HG03103 (cell line): ENCODE data around the gene KCNQ1OT1.

ENCODE experiments used
- ATAC-seq: cut with Tn5 transposase; IDR thresholded peaks from one replicate; pipeline ENCODE4 v1.9.1; 2021; ENCODE audit warnings: low read depth; ENCODE audit not compliant: unreplicated experiment

KCNQ1OT1 gene

GRCh38 chr11:2586087-2586792 lies 113.6 kb downstream of the KCNQ1OT1 start:
- ATAC-seq: no peak

GRCh38 chr11:2585566-2586086 lies 114.2 kb downstream of the KCNQ1OT1 start:
- no peak for ATAC-seq

GRCh38 chr11:2584812-2585565 lies 114.8 kb downstream of the KCNQ1OT1 start:
- no peak for ATAC-seq

GRCh38 chr11:2584434-2584811 lies 115.4 kb downstream of the KCNQ1OT1 start:
- ATAC-seq: no peak

DNA sequence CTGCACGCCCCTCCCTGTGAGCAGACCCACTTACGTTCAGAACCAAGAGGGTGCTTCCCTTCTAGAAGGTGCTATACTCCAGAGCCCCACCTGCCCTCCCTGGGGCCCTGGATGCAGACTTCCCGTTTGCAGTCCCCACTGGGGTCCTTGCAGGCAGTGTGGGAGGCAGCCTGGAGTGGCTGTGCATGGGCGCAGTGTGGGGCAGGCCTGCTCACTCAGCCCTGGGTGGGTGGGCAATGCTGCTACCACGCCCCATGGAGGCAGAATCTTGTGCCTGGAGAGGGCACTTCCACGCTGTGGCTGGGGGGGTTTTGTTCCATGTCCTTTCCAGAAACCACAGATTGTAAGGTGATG lies 116.2 kb downstream of the KCNQ1OT1 start:
- ATAC-seq: no peak

GRCh38 chr11:2582946-2583604 lies 116.7 kb downstream of the KCNQ1OT1 start:
- no peak for ATAC-seq

DNA sequence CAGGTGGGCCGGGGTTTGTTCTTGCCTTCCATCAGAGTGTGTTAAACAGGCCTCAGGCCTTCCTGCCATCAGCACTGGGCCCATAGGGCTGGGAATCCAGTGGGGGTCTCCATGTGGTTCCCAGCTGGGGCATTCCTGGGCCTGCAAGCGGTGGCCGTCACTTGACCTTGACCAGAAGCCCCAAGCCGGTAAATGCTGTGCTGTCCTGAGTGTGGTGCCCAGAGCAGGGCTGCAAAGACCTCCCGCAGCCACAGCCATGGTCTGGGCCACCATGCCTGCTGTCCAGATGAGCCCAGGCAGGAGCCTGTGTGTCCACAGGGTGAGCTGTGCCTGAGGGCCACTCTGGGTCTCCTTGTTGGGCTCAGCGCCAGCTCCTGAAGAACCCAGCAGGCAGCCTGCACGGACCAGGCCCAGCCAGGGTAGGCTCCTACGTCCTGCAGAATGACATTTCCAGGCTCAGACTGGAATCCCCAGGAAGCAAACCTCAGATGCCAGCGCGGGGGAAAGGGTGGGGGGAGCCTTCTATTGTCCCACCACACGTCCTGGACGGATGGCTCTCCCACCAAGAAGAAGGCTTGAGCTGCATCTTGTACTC lies 117.3 kb downstream of the KCNQ1OT1 start:
- ATAC-seq: no peak

- no peak for ATAC-seq
Observed at GRCh38 chr11:2581931-2582350, 117.9 kb downstream of the KCNQ1OT1 start.

DNA sequence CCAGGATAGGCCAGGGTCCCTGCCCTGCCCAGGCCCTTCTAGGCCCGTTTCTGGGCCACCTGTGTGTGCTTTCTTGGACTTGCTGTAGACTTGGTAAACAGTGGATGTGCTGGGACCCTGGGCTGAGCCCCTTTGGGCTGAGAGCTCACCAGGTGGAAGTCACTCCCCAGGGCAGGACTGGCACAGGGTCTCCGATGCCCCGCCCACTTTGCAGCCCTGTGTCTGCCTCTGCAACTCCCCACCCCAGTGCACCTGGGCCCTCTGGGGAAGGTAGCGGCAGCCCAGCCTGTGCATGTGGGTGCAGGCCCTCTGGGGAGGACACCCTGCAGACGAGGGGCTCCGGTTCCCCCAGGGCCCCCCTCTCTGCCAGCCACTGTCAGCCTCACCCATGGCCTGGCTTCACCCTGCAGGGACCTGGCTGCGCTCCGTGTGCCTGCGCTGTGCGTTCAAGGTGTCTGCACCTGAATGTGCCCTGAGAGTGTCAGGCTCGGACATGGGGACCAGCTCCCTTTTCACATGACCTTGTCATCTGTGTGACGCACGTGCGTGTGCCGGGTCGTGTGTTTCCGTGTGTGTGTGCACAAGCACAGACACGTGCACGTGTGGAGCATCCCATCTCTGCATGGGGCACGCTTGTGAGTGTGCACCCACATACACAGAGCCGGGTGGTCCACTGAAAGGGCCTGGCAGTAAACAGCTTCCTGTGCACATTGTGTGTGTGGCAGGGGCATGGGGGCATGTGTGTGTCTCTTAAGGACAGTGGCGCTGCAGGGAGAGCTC lies 118.5 kb downstream of the KCNQ1OT1 start:
- no peak for ATAC-seq

GRCh38 chr11:2580571-2581001 lies 119.2 kb downstream of the KCNQ1OT1 start:
- no peak for ATAC-seq

DNA sequence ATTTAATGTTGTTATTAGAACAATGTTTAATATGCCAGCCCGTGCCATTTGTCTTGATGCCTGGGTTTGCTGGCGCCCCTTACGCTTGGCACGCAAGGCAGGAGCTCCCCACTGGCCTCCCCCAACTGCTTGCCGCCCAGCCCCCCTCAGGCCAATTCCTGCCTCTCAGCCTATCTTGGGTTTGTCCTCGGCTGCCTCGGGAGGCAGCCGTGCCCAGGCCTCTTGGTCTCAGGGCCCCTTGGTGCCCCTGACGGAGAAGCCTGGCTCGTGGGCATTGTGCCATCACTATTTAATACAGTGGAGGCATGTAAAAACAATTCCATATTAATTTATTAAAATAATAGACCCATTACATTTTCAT lies 119.8 kb downstream of the KCNQ1OT1 start:
- ATAC-seq: no peak

- no peak for ATAC-seq
Observed at GRCh38 chr11:2579315-2580060, 120.3 kb downstream of the KCNQ1OT1 start.

DNA sequence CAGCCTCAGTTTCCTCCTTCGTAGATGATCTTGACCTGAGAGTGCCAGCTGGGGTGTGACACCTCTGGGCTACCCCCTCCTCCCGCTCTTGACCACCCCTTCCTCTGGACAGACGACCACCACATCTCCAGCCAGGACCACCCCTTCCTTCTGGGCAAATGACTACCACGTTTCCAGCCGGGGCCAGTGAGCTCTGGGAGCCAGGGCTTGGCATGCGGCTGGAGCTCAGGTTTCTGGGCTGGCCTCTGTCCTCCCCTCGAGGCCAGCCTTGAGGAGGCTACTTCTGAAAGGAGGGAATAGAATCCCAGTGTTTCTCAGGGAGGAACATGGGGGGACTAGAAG lies 120.9 kb downstream of the KCNQ1OT1 start:
- no peak for ATAC-seq

DNA sequence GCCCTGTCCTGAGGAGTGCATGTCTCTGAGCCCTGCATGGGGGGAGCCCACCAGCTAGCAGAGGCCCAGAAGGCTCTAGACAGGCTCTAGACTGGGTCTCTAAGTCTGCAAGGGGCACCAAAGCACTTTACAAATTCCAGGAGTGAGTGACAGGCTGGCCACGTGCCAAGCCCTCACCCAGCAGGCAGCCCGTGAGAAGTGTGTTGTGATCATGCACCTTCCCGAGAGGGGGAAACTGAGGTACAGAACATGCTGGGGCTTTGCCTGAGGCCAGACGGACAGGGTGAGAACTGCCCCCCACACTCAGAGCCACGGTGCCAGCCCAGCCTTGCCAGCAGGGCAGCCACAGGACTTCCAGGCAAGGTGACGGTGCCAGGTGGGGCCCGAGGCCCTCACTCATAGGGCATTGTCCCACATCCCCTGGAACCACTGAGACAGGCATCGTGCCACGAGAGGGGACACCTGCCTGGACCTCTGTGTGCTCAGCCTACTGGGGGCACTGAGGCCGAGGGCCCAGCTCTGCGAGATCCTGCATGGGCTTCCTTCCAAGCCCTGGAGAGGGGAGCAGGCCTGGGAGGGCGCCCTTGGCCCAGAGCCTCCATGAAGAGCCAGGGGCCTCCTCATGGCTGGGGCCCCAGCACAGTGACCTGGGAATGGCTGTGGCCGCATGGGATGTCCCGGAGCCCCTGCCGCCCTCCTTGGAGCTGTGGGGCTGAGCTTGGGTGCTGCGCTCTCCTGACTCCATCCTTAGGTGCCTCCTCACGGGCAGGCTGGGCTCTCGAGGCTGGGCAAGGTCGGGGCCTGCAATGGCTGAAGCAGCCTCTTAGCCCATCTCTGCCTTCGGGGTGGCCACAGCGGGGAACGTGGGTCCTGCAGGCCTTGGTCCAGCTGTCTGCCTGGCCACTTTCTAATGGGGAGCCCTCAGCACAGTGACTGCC lies 121.5 kb downstream of the KCNQ1OT1 start:
- no peak for ATAC-seq

- ATAC-seq: no peak
Observed at GRCh38 chr11:2577031-2577990, 122.5 kb downstream of the KCNQ1OT1 start.

DNA sequence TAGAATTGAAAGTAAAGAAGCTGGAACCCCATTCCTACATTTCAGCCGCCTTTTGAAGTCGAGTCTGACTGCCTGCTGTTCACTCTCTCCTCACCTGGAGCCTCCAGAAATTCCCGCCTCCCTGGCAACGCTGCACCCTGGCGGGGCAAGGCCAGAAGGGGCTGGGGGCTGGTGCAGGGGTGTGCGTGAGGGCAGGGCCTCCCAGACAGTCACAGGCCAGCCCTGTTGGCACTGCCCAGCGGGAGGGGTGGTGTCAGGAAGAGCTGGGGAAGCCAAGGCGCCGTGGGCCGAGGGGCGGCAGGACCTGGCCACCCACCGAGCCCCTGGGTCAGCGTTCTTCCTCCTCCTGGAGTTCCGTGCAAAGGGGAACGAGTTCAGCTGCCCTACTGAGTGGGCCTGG lies 123.2 kb downstream of the KCNQ1OT1 start:
- no peak for ATAC-seq

DNA sequence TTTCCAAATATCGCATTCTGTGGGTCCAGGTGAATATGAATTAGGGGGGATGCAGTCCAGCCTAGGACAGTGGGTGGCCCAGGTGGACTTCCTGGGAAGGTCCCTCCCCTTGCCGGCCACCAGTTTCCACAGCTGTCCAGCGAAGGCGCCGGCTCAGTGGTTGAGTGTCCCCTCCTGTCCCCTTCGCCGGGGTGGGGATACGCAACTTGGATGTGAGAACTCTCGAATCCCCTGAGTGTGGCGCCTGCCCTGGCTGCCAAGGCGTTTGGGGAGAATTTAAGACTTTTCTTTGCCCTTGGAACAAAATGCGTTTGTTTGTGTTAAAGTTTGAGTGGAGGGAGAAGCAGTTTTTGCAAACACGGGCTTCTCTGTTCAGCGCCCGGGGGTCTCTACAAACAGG lies 123.7 kb downstream of the KCNQ1OT1 start:
- ATAC-seq: no peak
